KG1 (cell line): ENCODE data around the gene ZNF710.

ENCODE experiments used
- DNase-seq: peaks from one replicate; lab custom pipeline; 2025; lab: John Stamatoyannopoulos, UW

Gene ZNF710

GRCh38 chr15:89993349-89993748 lies 7.8 kb upstream of the ZNF710 start:
- no peak for DNase-seq

GRCh38 chr15:89997079-89997478 lies 4.0 kb upstream of the ZNF710 start:
- DNase-seq, result no peak

- DNase-seq, result no peak
These were observed 2.9 kb upstream of the ZNF710 start for GRCh38 chr15:89998141-89998661.

GRCh38 chr15:89998923-89999675 lies 2.0 kb upstream of the ZNF710 start:
- DNase-seq, result no peak

GRCh38 chr15:89999676-90000185 lies 1.4 kb upstream of the ZNF710 start:
- no peak for DNase-seq

- no peak for DNase-seq
These were observed 730 bp upstream of the ZNF710 start for GRCh38 chr15:90000186-90001001.

- DNase-seq, result no peak
These were observed 731 bp downstream of the ZNF710 start for GRCh38 chr15:90001683-90002427.

GRCh38 chr15:90002428-90002844 lies 1.3 kb downstream of the ZNF710 start:
- no peak for DNase-seq

- DNase-seq, result no peak
These were observed 2.6 kb downstream of the ZNF710 start for GRCh38 chr15:90003736-90004135.

GRCh38 chr15:90004252-90004651 lies 3.1 kb downstream of the ZNF710 start:
- DNase-seq, result no peak

- DNase-seq, result no peak
These were observed 3.5 kb downstream of the ZNF710 start for GRCh38 chr15:90004671-90005070.

- DNase-seq, result no peak
These were observed 5.3 kb downstream of the ZNF710 start for GRCh38 chr15:90006217-90007075.

GRCh38 chr15:90007076-90007460 lies 5.9 kb downstream of the ZNF710 start:
- no peak for DNase-seq

- no peak for DNase-seq
These were observed 7.5 kb downstream of the ZNF710 start for GRCh38 chr15:90008607-90009006.

GRCh38 chr15:90009301-90010022 lies 8.3 kb downstream of the ZNF710 start:
- DNase-seq, result no peak

- DNase-seq, result no peak
These were observed 10.6 kb downstream of the ZNF710 start for GRCh38 chr15:90011705-90012104.

- no peak for DNase-seq
These were observed 12.4 kb downstream of the ZNF710 start for GRCh38 chr15:90013503-90013937.

GRCh38 chr15:90015294-90015693 lies 14.2 kb downstream of the ZNF710 start:
- no peak for DNase-seq

- no peak for DNase-seq
These were observed 14.6 kb downstream of the ZNF710 start for GRCh38 chr15:90015749-90016148.

GRCh38 chr15:90016721-90017120 lies 15.6 kb downstream of the ZNF710 start:
- no peak for DNase-seq
